ENCODE data around the gene SENP1. TPM values are rescaled to one million over a fixed set of nuclear protein-coding genes. Genes with fewer than 3 reads are reported as not detected.

Gene SENP1
- total RNA-seq, 1 experiment from 2014 or later = 28.8 TPM

GRCh38 chr12:48132826-48133225, 26.9 kb upstream of the SENP1 start:
- no peak overlapping the region for H3T11ph ChIP-seq (ENCODE audit: low read length)
- H3K9ac ChIP-seq (ENCODE audit: extremely low read depth, insufficient read length, low read length) = no peak overlapping the region
- no peak for TF ChIP-seq CTCF (conservative IDR thresholded peaks at IDR 0.05)
- no peak overlapping the region for H4K91ac ChIP-seq (ENCODE audit: insufficient read length, low read depth, low read length)
- no CpG with 5 or more reads among the region's 14 CpGs for WGBS (ENCODE audit: extremely low coverage, insufficient read length, low lambda C conversion rate)
- Mint-ChIP-seq H3K9me3 (no peaks in the 10 kb centered on the region), H3K27me3 (ENCODE audit: low read depth) (no peaks in the 10 kb centered on the region; the same call in 1 of the 2 replicates), H3K4me1 (no peaks in the 10 kb centered on the region), H3K27ac (no peak overlapping the region), H3K4me3 (no peak overlapping the region), H3K36me3 (ENCODE audit: insufficient read depth in 1 of 3, low read depth in 3 of 3) (peaks cover 33 to 80% (median 78%) of the 10 kb centered on the region in 3 experiments)
- no peak overlapping the region for H3K4ac ChIP-seq (ENCODE audit: low read depth, low read length)
- H3K14ac ChIP-seq (ENCODE audit: insufficient read depth, low read length) = no peak overlapping the region
- no peaks in the 10 kb centered on the region for H3K23me2 ChIP-seq (ENCODE audit: insufficient read length, low read depth, low read length, poor library complexity, severe bottlenecking)
- H2AFZ ChIP-seq (ENCODE audit: low read length) = no peak overlapping the region
- H4K20me1 ChIP-seq (ENCODE audit: control insufficient read depth, insufficient read depth, insufficient read length) = no peaks in the 10 kb centered on the region
- H3K27me3 ChIP-seq (ENCODE audit: insufficient read depth, low read length) = no peaks in the 10 kb centered on the region
- H3K79me2 ChIP-seq (ENCODE audit: insufficient read depth, low read length) = no peaks in the 10 kb centered on the region
- H3K18ac ChIP-seq (ENCODE audit: insufficient read length, low read depth, low read length) = no peak overlapping the region
- H3K23ac ChIP-seq (ENCODE audit: insufficient read length, low read depth, low read length) = no peak overlapping the region
- H3K79me1 ChIP-seq (ENCODE audit: insufficient read depth, low read depth, low read length, poor library complexity, severe bottlenecking) = no peaks in the 10 kb centered on the region
- no peak overlapping the region for H2BK120ac ChIP-seq (ENCODE audit: low read depth, low read length, poor library complexity, severe bottlenecking)
- H4K5ac ChIP-seq (ENCODE audit: insufficient read length, low read depth, low read length) = no peak overlapping the region
- no peak overlapping the region for H3K27ac ChIP-seq (ENCODE audit: insufficient read length, low read depth, low read length)
- no peak overlapping the region for H2BK12ac ChIP-seq (ENCODE audit: insufficient read length, low read depth, low read length)
- DNase-seq = no peak
- H3K4me2 ChIP-seq (ENCODE audit: insufficient read depth, insufficient read length, low read length) = no peak overlapping the region
- no peak overlapping the region for H2AK5ac ChIP-seq (ENCODE audit: insufficient read length, low read length)
- no peaks in the 10 kb centered on the region for H3K9me3 ChIP-seq (ENCODE audit: control insufficient read depth, low read depth, low read length)
- H3K56ac ChIP-seq (ENCODE audit: insufficient read length, low read depth, low read length) = no peak overlapping the region
- H3K4me1 ChIP-seq (ENCODE audit: insufficient read depth, low read length) = no peaks in the 10 kb centered on the region
- no peak overlapping the region for H2BK15ac ChIP-seq (ENCODE audit: low read depth, low read length)
- no peak overlapping the region for H2BK5ac ChIP-seq (ENCODE audit: insufficient read length, low read length)
- no peak overlapping the region for H4K8ac ChIP-seq (replicated peaks; ENCODE audit: insufficient read length, low read depth, low read length)
- H2BK20ac ChIP-seq (ENCODE audit: low read depth, low read length, poor library complexity, severe bottlenecking) = no peak overlapping the region
